GM18868 (cell line): ENCODE results near the gene DBNDD1.
A peak's percentile ranks its signal among the peaks of the same experiment; 100 is the strongest.
"Not testable (repeated sequence)": the region's sequence is repeated elsewhere in the genome, so short reads cannot be mapped to it uniquely, and the experiment has no call there.

Experiments
- ATAC-seq: cut with Tn5 transposase; IDR thresholded peaks from one replicate; pipeline ENCODE4 v1.9.1; 2021; ENCODE audit warnings: mild to moderate bottlenecking, moderate library complexity; ENCODE audit not compliant: unreplicated experiment

Gene DBNDD1

DNA sequence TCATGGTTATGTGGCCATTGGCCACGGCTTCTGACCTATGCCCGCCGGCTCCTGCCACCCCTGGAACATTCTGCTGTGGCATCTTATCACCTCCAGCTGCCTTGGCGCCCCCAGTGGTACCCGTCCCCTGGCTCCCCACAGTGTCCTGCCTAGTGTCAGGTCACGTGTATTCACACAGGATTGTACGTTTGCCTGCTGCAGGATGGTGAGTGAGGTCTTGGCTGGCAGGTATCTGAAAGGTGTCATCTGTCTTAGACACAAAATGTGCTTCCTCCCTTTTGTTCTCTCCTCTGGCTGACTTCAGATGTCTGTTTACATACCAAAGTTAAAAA lies 24.9 kb downstream of the DBNDD1 start:
- ATAC-seq: no peak

DNA sequence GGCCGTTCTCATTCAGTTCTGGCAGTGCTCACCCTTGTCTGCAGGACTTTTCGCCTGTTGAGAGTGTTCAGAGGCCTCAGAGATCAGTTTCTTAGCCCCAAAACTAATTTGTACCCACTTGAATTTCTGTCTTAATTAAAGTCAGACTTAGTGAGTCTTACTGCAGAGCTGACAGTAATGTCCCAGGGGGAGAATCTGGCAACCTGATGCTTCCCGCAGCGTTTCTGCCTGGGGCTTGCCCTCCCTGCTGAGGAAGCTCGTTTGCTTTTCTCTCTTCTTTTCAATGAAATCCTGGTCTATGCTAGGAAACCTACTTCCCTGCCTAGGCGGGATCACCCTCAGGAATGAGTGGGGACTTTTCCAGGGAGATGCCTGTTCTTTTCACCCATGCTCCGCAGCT lies 25.3 kb downstream of the DBNDD1 start:
- ATAC-seq: no peak

DNA sequence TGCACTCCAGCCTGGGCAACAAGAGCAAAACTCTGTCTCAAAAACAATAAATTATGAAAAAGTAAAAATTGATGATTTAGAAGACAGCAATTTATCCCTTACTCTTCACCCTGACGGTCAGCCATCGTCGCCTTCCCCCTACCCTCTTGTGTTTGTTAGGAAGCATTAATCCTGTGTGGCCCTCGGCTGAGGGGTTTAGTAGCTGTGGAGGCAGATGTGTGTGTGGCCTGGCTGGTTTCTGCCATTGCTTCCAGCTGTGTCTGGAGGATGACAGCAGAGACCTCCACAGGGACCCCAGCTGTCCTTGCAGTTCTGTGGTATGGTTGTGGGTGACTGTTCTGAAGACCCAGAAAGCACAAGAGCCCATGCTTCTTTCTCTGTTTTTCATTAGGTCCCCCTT lies 25.9 kb downstream of the DBNDD1 start:
- no peak for ATAC-seq

DNA sequence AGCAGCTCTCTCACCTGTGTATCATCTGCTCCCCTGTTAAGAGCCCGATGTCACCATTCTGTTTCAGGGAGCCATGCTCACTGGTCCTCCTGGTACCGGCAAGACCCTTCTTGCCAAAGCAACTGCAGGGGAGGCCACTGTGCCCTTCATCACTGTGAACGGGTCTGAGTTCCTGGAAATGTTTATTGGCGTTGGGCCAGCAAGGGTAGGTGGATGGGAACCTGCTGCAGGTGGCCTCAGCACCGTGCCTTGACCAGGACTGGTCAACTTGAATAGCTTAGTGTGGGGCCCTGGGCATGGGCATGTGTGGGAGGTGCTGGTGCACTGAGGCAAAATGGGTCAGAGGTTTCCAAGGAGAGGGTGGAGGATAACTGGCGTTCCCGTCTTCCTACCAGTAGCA lies 28.5 kb downstream of the DBNDD1 start:
- no peak for ATAC-seq

DNA sequence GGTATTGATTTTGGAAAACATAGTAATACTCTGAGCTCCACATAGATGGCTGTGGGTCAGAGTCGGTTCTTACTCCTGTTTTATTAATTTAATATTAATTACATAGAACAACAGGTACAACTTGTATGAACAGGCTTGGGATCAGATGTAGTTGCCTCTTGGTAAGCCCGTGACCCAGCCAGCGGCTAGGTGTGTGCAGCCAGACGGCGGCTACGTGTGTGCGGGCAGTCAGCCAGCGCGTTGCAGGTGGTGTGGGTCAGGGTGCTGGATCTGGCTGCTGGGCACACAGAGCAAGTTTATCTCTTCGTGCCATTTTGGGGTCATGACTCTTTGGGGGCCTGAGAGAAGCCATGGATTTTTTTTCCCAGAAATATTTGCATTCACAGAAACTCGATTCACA lies 30.3 kb downstream of the DBNDD1 start:
- ATAC-seq: no peak

DNA sequence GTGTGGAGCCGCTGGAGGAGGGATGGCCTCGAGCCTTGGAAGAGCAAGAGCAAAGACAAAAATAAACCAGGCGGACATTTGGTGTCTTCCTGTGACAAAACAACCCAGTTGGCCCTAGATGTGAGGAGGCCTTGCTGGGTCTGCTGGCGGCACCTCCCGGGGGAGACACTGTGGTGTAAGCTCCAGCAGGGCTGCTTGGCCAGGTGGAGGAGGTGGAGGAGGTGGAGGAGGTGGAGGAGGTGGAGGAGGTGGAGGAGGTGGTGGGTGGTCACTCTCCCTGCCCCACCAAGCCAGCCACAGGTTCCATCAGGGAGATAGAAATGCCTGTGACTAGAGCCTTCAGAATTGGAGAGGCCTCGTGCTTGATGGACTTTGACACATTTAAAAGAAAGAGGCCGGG lies 32.1 kb downstream of the DBNDD1 start:
- no peak for ATAC-seq

DNA sequence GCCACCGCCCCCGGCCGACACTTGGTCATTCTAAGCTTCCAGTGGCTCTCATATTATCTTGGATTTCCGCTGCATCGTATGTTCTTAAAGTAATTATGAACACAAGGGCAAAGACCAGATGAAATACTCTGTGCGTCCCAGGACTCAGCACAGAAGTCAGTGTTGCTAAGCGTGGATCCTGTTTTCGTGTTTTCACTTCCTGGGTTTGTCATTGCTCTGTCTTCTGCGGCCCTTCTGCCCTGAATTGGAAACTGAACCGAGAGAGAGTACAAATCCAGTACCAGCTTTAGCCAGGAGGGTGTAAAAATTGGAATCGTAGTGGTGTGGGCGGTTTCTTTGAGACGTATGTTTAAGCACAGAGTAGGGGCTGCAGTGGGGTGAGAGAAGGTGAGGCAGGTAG lies 32.7 kb downstream of the DBNDD1 start:
- ATAC-seq: no peak

DNA sequence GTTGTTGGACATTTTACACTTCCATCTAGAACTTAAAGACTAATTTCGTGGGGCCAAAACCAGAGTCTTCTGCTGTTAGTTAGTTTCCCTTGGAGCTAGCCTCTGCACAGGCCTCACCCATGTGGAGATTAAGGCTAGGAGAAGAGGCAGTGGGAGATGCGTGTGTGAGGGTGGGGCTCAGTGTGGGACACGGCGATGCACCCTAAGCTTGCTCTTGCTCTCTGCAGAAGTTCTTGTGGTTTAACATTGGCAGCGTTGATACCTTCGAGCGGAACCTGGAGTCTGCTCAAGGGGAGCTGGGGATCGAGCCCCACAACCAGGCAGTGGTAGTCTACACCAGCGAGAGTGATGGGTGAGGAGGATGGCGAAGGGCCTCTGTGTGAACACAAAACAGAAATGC lies 34.0 kb downstream of the DBNDD1 start:
- ATAC-seq: no peak

DNA sequence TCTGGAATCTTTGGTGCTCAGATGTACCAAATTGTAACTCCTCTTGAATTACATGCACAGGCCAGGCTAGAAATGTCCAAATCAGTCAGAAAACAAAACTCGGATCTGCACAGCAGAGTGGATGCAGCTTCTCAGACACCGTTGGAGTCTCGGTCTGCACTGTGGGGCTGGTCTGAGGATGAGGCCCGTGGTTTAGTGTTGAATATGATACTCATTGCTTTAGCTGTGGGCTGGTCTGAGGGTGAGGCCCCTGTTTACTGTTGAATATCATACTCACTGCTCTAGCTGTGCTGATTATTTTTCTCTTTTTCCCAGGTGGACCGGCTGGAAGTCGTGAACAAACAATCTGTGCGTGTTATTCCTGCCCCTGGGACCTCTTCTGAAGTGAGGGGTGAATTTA lies 35.0 kb downstream of the DBNDD1 start:
- no peak for ATAC-seq

DNA sequence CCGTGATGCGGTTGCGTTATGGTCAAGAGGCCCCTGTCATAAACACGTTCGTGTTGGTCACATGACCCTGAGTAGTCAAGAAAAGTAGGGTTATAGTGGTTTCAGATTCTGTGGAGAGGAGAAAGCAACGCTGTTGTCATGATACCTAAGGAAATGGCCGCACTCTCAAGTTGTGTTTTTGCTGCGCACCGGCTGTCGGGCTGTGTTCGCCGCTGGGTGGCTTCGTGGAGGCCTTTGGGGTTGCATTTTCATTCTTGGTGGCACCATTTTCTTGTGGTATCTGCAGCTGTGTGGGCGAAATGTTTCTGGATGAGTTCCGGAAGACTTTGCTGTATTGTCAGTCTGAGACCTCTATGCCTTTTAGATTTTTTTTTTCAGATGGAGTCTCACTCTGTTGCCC lies 35.7 kb downstream of the DBNDD1 start:
- ATAC-seq: no peak

DNA sequence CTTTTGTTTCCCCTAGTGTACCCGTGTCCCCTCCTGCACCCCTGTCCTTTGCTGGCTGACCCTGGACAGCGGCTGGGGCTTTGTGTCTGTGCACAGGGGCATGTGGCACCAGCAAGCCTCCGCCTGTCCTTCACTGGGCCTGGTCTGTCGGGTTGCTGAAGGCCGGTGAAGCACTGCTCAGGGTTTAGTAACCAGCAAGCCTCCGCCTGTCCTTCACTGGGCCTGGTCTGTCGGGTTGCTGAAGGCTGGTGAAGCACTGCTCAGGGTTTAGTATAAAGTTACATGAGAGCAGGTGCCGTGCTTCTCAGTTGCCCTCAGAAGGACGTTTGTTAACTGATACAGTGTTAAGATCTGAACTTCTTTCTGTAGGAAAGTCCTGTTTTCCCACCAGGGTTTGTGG lies 36.9 kb downstream of the DBNDD1 start:
- no peak for ATAC-seq

DNA sequence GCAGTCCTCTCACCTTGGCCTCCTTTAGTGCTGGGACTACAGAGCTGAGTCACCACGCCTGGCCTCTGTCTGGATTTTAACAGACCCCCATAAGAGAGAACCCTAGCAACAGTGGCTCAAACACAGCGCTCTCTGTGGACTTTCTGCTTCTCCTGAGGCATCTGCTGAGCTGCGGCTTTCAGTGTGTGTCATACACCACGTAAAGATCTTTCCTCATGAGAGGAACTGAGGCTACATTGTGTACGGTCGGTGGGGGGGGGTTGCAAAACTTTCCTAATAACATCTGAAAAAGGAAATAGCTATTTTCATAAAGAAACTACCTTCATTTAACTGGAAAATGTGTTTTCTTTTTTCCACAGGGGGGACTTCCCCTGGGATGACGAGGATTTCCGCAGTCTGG lies 37.8 kb downstream of the DBNDD1 start:
- ATAC-seq: no peak

DNA sequence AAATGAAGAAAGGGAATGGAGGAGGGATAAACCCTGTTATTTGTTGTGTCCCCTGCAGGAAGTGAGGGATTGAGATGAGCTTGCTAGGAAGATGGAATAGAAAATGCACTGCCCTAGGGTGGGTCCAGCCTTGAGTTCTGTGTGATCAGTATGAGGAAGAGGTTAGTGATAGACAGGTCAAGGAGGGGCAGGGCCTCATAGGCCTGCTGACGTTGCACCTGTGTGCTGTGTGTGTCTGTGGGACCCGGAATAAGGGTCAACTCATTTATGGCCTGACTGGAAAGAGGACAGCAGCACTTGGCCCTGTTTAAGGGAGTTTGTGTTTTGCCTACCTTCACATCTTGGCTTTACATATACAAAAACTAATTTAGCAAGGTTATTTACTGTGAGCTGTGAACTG lies 44.4 kb downstream of the DBNDD1 start:
- no peak for ATAC-seq

DNA sequence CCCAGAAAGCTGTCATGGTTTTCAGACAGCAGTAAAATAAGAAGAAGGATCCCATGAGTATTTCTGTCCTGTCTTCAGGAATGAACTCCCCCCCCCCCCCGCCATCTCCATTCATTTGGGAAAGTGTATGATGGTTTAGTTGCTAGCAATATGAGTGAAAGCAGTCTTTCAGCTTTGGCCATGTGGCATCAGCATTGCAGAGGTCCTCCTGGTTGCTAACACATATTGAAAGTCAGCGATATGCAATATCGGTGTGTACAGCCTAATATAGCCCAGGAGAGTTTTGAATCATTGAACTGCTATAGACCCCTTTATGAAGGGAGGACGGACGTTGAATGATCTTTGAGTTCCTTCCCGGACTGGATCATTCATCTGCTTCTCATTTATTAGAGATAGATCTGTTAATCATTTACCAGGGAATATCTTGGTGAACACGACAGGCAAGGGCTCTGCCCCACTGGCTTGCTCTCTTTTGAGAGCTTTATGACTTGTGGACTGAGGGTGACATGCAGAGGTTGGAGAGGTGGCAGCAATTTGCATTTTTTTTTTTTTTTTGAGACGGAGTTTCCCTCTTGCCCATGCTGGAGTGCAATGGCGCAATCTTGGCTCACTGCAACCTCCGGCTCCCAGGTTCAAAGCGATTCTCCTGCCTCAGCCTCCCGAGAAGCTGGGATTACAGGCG lies 45.5 kb downstream of the DBNDD1 start:
- no peak for ATAC-seq

DNA sequence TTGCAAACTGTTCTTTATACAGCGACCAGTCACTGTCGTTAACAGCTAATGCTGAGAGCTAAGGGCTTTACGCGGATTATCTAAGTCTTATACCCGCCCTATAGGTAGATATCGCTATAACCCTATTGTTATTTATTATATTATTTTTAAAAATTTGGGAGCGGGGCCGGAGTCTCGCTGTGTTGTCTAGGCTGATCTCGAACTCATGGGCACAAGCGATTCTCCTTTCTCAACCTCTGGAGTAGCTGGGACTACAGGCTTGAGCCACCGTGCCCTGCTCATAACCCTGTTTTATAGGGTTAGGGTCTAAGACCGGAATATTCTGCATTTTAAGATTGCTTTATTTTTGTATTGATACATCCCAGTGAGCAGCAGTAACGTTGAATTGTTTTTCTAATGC lies 46.0 kb downstream of the DBNDD1 start:
- no peak for ATAC-seq

DNA sequence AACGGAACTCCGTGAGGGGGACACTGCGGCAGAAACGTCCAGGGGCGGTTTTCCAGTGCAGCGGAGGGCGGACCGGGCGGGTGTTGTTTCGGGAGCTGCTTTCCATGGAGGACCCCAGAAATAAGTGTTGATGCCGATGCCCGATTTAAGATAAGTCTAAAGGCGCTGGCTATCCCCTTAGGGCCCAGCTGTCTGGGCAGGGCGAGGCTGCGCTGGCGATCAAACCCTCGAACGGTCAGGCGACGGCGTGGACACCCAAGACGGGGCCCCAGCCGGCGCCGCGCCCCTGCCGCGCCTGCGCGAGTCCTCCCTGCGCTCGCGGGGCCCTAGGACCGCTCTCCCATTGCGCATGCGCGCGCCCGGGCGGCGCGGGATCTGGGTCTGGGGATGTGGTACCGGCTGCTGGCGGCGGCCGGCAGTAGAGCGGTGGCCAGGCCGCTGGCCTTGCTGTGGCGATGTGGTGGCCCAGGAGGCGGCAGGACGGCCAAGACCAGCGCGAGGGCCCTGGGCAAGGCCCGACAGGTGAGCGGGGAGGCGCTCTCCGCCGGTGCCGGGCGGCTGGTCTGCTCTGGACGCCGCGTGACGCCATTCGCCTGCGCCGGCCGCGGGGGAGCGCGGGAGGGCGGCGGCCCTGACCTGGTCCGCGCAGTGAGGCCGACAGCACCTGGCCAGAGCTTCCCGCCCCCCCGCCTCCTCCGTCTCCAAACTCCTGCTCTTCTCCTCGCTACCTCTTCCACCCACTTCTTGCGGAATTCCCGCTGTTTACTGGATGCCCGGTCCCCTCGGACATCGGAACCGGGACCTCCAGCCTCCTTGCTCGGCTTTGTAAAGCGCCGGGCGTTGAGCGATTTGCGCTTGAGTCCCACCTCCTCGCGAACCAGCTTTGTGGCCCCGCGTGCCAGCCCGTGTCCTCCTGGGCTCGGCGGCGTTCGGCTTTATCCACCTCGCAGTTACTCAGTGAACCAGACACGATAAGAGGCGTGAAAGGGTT lies 46.7 kb downstream of the DBNDD1 start:
- ATAC-seq: peak; percentile 89

DNA sequence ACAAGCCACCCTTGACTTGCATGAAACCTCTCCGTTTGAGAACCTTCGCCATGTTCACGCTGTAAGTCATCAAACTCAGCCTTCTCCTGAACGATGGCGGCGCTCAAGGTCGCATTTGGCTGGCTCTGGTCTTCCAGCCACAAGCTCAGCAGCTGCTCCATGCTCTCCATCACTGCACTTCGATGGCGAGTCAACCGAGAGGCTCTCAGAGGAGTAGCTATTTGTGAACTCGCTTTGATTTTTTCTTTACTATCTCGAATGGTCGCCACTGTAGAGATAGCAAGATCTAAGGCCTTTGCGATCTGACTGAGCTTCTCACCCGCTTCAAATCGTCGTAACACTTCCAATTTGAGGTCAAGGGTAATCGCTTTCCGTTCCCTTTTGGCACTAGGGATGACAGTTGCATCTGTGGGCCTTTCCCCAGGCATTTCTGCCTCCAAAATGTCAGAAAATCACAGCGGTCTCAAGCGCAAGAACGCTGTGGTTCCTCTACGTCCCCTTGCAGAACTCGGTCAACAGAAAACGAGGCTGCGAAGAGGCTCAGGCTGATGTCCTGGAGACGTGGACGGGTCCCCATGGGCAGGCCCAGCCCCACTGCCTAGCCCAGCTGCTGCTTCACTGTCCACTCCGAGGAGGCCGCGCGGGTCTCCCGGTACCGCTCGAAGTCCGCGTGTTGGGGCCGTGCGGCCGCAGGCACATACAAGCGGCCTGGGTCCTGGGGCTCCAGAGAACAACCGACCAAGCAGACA lies 47.6 kb downstream of the DBNDD1 start:
- ATAC-seq: no peak

DNA sequence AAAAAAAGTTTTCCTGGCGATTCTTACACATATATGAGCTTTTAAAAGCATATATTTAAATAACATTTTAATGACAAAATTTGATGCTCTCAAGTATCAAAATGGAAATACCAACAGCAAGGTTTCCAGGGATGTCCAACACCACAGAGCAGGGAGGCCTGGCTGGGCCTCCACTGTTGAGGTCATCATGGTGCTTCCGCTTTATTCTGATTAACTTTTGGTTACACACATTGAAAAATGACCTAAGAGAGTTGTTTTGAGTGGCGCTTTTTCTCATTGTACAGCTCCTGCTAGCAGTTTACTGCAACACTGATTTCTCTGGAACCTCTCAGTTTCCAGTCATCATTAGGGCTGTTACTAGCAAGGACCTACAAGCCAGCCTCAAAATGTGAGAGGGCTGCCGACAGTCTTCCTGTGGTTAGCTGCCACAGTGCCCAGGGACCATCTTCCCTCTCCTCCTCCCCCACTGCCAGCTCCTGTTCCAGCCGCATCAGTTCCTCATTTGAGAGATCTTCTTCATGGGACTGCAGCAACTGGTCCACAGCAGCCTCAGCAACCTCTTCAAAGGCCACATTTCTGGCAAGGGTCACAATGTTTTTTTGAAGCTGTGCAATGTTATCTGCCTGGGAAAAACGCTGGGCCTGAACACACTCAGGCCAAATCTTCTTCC lies 49.4 kb downstream of the DBNDD1 start:
- ATAC-seq: no peak

DNA sequence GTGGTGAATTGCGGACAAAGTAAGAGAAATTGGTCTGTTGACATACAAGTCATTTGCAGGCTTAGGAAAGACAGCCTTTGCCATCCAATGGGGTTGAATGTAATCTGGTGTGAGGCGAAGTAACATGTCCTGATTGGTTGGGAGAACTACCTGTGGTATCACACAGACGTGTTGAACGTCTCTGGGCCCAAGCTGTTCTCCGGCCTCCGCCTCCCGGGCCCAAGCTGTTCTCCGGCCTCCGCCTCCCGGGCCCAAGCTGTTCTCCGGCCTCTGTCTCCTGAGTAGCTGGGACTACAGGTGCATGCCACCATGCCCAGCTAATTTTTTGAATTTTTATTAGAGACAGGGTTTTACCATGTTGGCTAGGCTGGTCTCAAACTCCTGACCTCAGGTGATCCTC lies 51.2 kb downstream of the DBNDD1 start:
- not testable (repeated sequence) for ATAC-seq

DNA sequence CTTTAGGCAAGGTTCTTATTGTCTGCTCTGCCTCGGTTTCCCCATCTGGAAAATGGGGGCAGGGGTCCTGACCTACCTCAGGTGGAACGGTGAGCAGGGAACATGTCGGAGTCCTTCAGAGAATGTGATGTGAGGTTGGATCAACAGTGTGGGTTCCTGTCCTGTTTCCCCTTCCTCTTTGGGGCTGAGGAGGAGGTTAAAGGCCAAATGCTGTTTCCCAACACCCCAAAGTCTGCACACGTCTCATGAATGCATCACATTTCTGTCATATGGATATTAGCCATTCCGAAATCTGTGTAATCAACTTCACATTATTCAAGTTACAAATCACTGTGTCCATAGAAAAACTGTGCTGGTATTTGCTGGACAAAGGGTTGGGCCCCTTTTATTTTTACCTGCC lies 51.8 kb downstream of the DBNDD1 start:
- ATAC-seq: not testable (repeated sequence)

DNA sequence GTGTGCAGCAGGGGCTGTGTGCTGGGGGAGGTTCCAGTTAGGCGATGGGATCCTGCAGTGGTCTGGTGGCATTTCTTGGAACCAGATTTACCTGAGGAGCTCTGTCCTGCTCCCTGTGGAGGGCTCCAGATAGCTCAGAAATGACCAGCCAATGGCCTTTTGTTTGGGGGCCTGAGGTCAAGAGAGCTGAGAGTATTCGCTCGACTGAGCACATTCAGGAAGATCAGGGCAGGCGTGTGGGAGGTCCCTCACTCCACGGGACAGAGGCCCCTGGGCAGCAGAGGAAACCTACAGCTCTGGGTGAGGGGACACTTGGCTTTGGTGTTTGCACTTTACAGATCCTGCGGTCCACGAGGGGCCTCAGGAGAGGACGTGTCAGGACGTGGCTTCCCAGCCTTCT lies 52.5 kb downstream of the DBNDD1 start:
- no peak for ATAC-seq
